A549 (cell line): ENCODE data around the gene SFT2D2. TPM values are rescaled to one million over a fixed set of nuclear protein-coding genes. Genes with fewer than 3 reads are reported as not detected.

Source experiments
- ATAC-seq, 2 experiments: fragments of 200-7000 bp in 1 of 2; fragments of >200 bp in 1 of 2; cut with Nextera tagmentation in 1 of 2; cut with Tn5 transposase in 1 of 2; 3 replicates each; pipeline versions ENCODE4 v1.8.0 to v1.9.1; 2018 to 2020; ENCODE audit warnings: mild to moderate bottlenecking in 1 of 2, moderate library complexity in 1 of 2
- CTCF ChIA-PET: fragments of 300-600 bp; sonication (Branson Sonifier 250); formaldehyde crosslinking; extraction: SDS; loops from one replicate; lab custom pipeline; 2021; ENCODE audit warnings: antibody characterized with exemption, inconsistent platforms; lab: Yijun Ruan, JAX
- POLR2A ChIA-PET: fragments of 350-600 bp; formaldehyde crosslinking; extraction: SDS; loops from one replicate; lab custom pipeline; 2021; ENCODE audit warnings: antibody characterized with exemption, inconsistent platforms; lab: Yijun Ruan, JAX
- DNase-seq, 2 experiments: peaks; one replicate each; pipeline versions ENCODE4 v3.0.0 to v3.0.0-alpha.2; 2011 to 2016; ENCODE audit warnings: low read depth in 1 of 2, low spot score in 1 of 2
- FAIRE-seq: peaks from 2 replicates; lab custom pipeline; 2011; peaks lifted over from hg19 to GRCh38; lab: Jason Lieb, UNC
- H3K27ac ChIP-seq, 2 experiments: fragments of >200 bp; sonication (Bioruptor Twin); formaldehyde crosslinking; 3 replicates each; pipeline ENCODE4 v1.5.1; 2016 to 2017
- H3K4me1 ChIP-seq: fragments of >200 bp; sonication (Bioruptor Twin); formaldehyde crosslinking; 3 replicates; pipeline ENCODE4 v1.6.1; 2016
- H3K4me2 ChIP-seq: fragments of >200 bp; sonication (Bioruptor Twin); formaldehyde crosslinking; 3 replicates; pipeline ENCODE4 v1.6.1; 2016
- H3K4me3 ChIP-seq: fragments of >200 bp; sonication (Bioruptor Twin); formaldehyde crosslinking; 3 replicates; pipeline ENCODE4 v1.5.1; 2016
- H3K9me3 ChIP-seq: fragments of >200 bp; sonication (Bioruptor Twin); formaldehyde crosslinking; 3 replicates; pipeline ENCODE4 v1.6.1; 2016
- BHLHE40 ChIP-seq: IDR thresholded peaks from 2 replicates; pipeline ENCODE4 v1.6.1; 2012; ENCODE audit warnings: low read depth, low read length, inconsistent platforms
- CBX2 ChIP-seq: fragments of 200-600 bp; sonication (generic); IDR thresholded peaks from 2 replicates; pipeline ENCODE4 v1.6.1; 2016; ENCODE audit warnings: low read depth, mild to moderate bottlenecking, borderline replicate concordance
- CEBPB ChIP-seq, 2 experiments: fragments of >200 bp in 1 of 2; sonication (Bioruptor Twin) in 1 of 2; formaldehyde crosslinking in 1 of 2; IDR thresholded peaks; 2 replicates each; pipeline ENCODE4 v1.6.1; 2012 to 2016
- CHD2 ChIP-seq: fragments of 150-350 bp; IDR thresholded peaks from 2 replicates; pipeline ENCODE4 v1.6.1; 2014; ENCODE audit warnings: low read length; ENCODE audit not compliant: partially characterized antibody
- EHMT2 ChIP-seq: fragments of 200-600 bp; sonication (generic); IDR thresholded peaks from 2 replicates; pipeline ENCODE4 v1.6.1; 2016; ENCODE audit warnings: antibody characterized with exemption, low read depth, mild to moderate bottlenecking, moderate library complexity
- ESRRA ChIP-seq: fragments of 150-350 bp; IDR thresholded peaks from 2 replicates; pipeline ENCODE4 v1.6.1; 2014; ENCODE audit warnings: mild to moderate bottlenecking, low read length, borderline replicate concordance
- HDAC2 ChIP-seq: fragments of 200-600 bp; sonication (generic); IDR thresholded peaks from 2 replicates; pipeline ENCODE4 v1.6.1; 2016
- HEYL ChIP-seq: fragments of 250-450 bp; sonication (Bioruptor Pico); IDR thresholded peaks from 2 replicates; pipeline ENCODE4 v1.8.0; 2021; ENCODE audit warnings: mild to moderate bottlenecking, moderate library complexity
- HOXB5 ChIP-seq: fragments of 250-450 bp; sonication (Bioruptor Pico); IDR thresholded peaks from 2 replicates; pipeline ENCODE4 v1.5.0; 2020; ENCODE audit warnings: mild to moderate bottlenecking, moderate library complexity
- KDM5A ChIP-seq: fragments of 200-600 bp; sonication (generic); IDR thresholded peaks from 2 replicates; pipeline ENCODE4 v1.6.1; 2016; ENCODE audit warnings: antibody characterized with exemption, mild to moderate bottlenecking
- MAZ ChIP-seq: fragments of 150-350 bp; IDR thresholded peaks from 2 replicates; pipeline ENCODE4 v1.6.1; 2014; ENCODE audit warnings: antibody characterized with exemption, low read depth, low read length, borderline replicate concordance
- MYC ChIP-seq: IDR thresholded peaks from 2 replicates; pipeline ENCODE4 v1.6.1; 2012; ENCODE audit warnings: mild to moderate bottlenecking, inconsistent platforms, low read length, improper control_type of control experiment, borderline replicate concordance
- NPAS2 ChIP-seq: fragments of 250-450 bp; sonication (Bioruptor Pico); IDR thresholded peaks from 2 replicates; pipeline ENCODE4 v1.8.0; 2022; ENCODE audit warnings: mild to moderate bottlenecking, moderate library complexity, borderline replicate concordance
- NR3C1 ChIP-seq: fragments of >200 bp; sonication (Bioruptor Twin); formaldehyde crosslinking; IDR thresholded peaks from 3 replicates; pipeline ENCODE4 v1.6.1; 2017
- PHF8 ChIP-seq: fragments of 200-600 bp; sonication (generic); IDR thresholded peaks from 2 replicates; pipeline ENCODE4 v1.6.1; 2016; ENCODE audit warnings: low read depth, mild to moderate bottlenecking, antibody characterized with exemption, moderate library complexity, borderline replicate concordance
- POLR2A ChIP-seq: IDR thresholded peaks from 2 replicates; pipeline ENCODE4 v1.6.1; 2012; ENCODE audit warnings: mild to moderate bottlenecking, low read length
- RARB ChIP-seq: fragments of 250-450 bp; sonication (Bioruptor Pico); IDR thresholded peaks from 2 replicates; pipeline ENCODE4 v1.8.0; 2021; ENCODE audit warnings: mild to moderate bottlenecking, moderate library complexity
- RCOR1 ChIP-seq: fragments of 150-350 bp; IDR thresholded peaks from 2 replicates; pipeline ENCODE4 v1.6.1; 2014; ENCODE audit warnings: antibody characterized with exemption, low read length, low read depth
- RFX5 ChIP-seq: fragments of 450-650 bp; IDR thresholded peaks from 2 replicates; pipeline ENCODE4 v1.7.1; 2014; ENCODE audit warnings: antibody characterized with exemption, mild to moderate bottlenecking, moderate library complexity
- SREBF2 ChIP-seq: fragments of 450-650 bp; IDR thresholded peaks from 2 replicates; pipeline ENCODE4 v1.6.1; 2014; ENCODE audit warnings: mild to moderate bottlenecking, moderate library complexity
- TP53 ChIP-seq: fragments of 250-450 bp; sonication (Bioruptor Pico); IDR thresholded peaks from 2 replicates; pipeline ENCODE4 v1.5.0; 2021; ENCODE audit warnings: mild to moderate bottlenecking, moderate library complexity
- ZC3H11A ChIP-seq: fragments of 450-650 bp; IDR thresholded peaks from 2 replicates; pipeline ENCODE4 v1.6.1; 2014; ENCODE audit warnings: antibody characterized with exemption, mild to moderate bottlenecking
- ZSCAN20 ChIP-seq: fragments of 250-450 bp; sonication (Bioruptor Pico); IDR thresholded peaks from 2 replicates; pipeline ENCODE4 v1.8.0; 2022; ENCODE audit warnings: mild to moderate bottlenecking, moderate library complexity
- WGBS: methylation state at CpG from one replicate; pipeline ENCODE4 v1.1.6; 2017; ENCODE audit errors: missing lambda C conversion rate; 5-methylcytosine and 5-hydroxymethylcytosine counted together
- polyA plus RNA-seq, 4 experiments: library from polyadenylated mRNA; depleted of rRNA in 3 of 4; stranded (reverse); fragments of >200 nt; fragmentation: RNase III in 1 of 4; extraction: RNeasy Plus Mini Kit Qiagen cat#74134 plus additional on column Dnase treatment in 1 of 4; gene quantifications; 2 replicates in 3 of 4; 3 replicates in 1 of 4; pipeline ENCODE4 v1.2.3, GENCODE V29; 2011 to 2017
- TF ChIP-seq, protein P1 (sequence below): IDR thresholded peaks from 2 replicates; pipeline ENCODE4 v1.6.1; 2012
- TF ChIP-seq, protein P2 (sequence below): fragments of 250-450 bp; sonication (Bioruptor Pico); IDR thresholded peaks from 2 replicates; pipeline ENCODE4 v1.5.0; 2021; ENCODE audit warnings: mild to moderate bottlenecking, moderate library complexity, borderline replicate concordance

Gene SFT2D2
- polyA plus RNA-seq, 2 of the 4 experiments (the other 2 are of a cell fraction) = 12.8 to 40.1 TPM

DNA sequence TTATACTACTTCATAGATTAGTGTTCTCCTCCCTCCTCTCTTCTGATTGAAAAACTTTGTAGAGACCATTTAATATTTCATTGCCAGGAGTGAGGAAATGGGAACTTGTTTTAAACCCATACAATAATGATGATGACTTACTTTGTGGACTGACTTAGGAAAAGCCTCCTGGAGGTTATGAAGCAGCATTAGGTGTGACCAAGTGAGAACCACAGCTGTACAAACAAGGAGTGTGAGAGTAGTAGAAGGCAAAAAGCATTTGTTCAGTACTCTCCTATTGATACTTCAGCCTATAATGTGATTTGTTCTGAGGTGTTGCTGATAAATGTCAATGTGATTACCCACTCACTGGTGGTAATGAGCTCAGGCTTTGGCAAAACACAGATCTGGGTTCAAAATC, 38.6 kb upstream of the SFT2D2 start:
- peaks cover 5% of the 10 kb centered on the region; the same call in 1 of the 3 replicates for H3K4me1 ChIP-seq
- CTCF ChIA-PET = interaction anchor here (1.3 to 4.6 kb wide), 2 partner anchors 8 to 101 kb away, joined by 3 to 14 read pairs; partner anchors contain the start of gene TIPRL
- no peak for ATAC-seq
- DNase-seq = no peak
- POLR2A ChIA-PET = no interaction called here
- H3K27ac ChIP-seq = no peak overlapping the region
- H3K9me3 ChIP-seq = no peaks in the 10 kb centered on the region
- TF ChIP-seq BHLHE40 = no peak
- TF ChIP-seq POLR2A = no peak
- no peak for TF ChIP-seq MYC
- TF ChIP-seq, protein P1, sequence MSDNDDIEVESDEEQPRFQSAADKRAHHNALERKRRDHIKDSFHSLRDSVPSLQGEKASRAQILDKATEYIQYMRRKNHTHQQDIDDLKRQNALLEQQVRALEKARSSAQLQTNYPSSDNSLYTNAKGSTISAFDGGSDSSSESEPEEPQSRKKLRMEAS = no peak
- no peak overlapping the region for H3K4me3 ChIP-seq
- H3K4me2 ChIP-seq = no peak overlapping the region
- FAIRE-seq = no peak

DNA sequence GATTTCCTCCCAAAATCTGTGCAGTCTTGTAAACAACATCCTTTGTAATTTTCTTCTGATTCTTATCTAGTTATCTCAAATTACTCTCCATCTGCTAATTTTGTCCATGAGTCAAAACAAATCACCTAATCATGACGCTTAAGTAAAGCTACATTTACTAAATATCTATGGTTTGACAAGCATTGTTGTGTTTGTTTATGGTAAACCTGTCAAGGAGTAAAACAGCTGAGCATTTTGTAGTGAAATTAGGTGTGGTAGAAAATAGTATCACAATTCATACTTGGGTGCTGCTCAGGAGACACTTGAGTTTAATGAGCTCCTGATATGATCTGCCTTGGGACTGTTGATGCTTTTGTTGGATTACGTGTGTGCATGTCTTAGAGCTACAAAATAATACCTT, 35.4 kb upstream of the SFT2D2 start:
- ATAC-seq (no peak), DNase-seq (no peak), FAIRE-seq (no peak)
- 92% methylated on average over 2 of the region's 2 CpGs for WGBS
- no peak for TF ChIP-seq RCOR1
- TF ChIP-seq RFX5 = no peak
- TF ChIP-seq HOXB5 (CRISPR knock-in tag) = no peak
- TF ChIP-seq TP53 (CRISPR knock-in tag) = no peak
- no peak for TF ChIP-seq CEBPB (IDR thresholded peaks at IDR 0.05)
- no peak for TF ChIP-seq MAZ
- TF ChIP-seq PHF8 = no peak
- no peak for TF ChIP-seq NPAS2 (CRISPR knock-in tag)
- no peak for TF ChIP-seq EHMT2
- TF ChIP-seq, protein P2, sequence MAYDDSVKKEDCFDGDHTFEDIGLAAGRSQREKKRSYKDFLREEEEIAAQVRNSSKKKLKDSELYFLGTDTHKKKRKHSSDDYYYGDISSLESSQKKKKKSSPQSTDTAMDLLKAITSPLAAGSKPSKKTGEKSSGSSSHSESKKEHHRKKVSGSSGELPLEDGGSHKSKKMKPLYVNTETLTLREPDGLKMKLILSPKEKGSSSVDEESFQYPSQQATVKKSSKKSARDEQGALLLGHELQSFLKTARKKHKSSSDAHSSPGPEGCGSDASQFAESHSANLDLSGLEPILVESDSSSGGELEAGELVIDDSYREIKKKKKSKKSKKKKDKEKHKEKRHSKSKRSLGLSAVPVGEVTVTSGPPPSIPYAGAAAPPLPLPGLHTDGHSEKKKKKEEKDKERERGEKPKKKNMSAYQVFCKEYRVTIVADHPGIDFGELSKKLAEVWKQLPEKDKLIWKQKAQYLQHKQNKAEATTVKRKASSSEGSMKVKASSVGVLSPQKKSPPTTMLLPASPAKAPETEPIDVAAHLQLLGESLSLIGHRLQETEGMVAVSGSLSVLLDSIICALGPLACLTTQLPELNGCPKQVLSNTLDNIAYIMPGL (CRISPR knock-in tag) = no peak
- no peak for TF ChIP-seq CHD2
- no peak for TF ChIP-seq KDM5A
- TF ChIP-seq CBX2 = no peak
- no peak for TF ChIP-seq HDAC2
- TF ChIP-seq HEYL (CRISPR knock-in tag) = no peak
- TF ChIP-seq RARB = no peak
- TF ChIP-seq SREBF2 = no peak
- Histone ChIP-seq H3K27ac (no peak overlapping the region), H3K4me1 (no peaks in the 10 kb centered on the region), H3K9me3 (no peaks in the 10 kb centered on the region), H3K4me3 (no peak overlapping the region), H3K4me2 (no peak overlapping the region)
- POLR2A ChIA-PET = no interaction called here
- CTCF ChIA-PET = interaction anchor here (4.6 kb wide), 1 partner anchor 11 kb away, joined by 14 read pairs; the partner anchor contains the start of gene TIPRL

DNA sequence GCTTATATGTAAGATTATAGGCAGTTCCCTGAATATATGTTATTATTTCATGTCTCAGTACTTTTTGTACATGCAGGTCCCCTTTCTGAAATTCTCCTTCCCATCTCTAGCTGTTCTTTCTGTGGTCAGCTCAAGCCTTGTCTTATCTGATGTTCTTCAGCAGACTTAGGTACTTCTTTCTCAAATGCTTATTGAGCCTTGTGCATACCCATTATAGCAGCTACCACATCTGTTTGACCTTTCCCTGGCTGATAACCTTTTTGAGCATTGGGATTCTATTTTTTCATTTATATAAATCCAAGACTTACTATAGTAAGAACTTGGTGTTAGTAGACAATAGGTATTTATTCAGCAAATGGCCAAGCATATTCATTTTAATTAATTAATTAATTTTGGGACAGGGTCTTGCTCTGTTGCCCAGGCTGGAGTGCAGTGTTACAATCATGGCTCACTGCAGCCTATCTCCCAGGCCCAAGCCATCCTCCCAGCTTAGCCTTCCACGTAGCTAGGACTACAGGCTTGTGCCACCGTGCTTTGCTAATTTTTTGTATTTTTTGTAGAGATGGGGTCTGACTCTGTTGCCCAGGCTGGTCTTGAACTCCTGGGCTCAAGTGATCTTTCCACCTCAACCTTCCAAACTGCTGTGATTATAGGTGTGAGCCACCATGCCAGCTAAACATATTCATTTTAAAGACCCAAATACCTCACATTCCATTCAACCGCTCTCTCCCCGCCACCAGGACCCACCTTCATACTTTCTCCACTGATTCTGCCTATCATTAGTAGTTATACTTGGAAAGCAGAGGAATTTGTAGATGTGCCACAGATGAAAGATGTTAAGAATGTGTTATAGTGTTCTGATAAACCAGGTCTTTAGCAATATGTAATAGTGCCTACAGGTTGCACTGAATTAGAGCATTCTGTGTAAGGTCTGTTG, 30.3 kb upstream of the SFT2D2 start:
- H3K4me3 ChIP-seq = no peak overlapping the region
- H3K27ac ChIP-seq = no peak overlapping the region
- WGBS = 95% methylated on average over 4 of the region's 4 CpGs
- no peaks in the 10 kb centered on the region for H3K4me1 ChIP-seq
- ChIA-PET POLR2A (interaction anchor here (0.7 kb wide), 1 partner anchor 148 kb away, joined by 3 read pairs; no protein-coding TSS in a partner anchor), CTCF (interaction anchor here (0.5 to 2.3 kb wide), 3 partner anchors 14 to 20 kb away, joined by 3 to 6 read pairs (median 3); no protein-coding TSS in a partner anchor)
- TF ChIP-seq ZSCAN20 (CRISPR knock-in tag) (no peak), ESRRA (no peak), HDAC2 (no peak), NR3C1 (no peak), ZC3H11A (no peak)
- TF ChIP-seq, protein P2 (CRISPR knock-in tag) = no peak
- DNase-seq (no peak), ATAC-seq (no peak), FAIRE-seq (no peak)
- H3K9me3 ChIP-seq = no peaks in the 10 kb centered on the region
- no peak overlapping the region for H3K4me2 ChIP-seq
